ENCODE data around the gene RGS6.

The RGS6 gene

GRCh38 chr14:72614891-72615415 is 682.7 kb downstream of the RGS6 start:
- no peak for DNase-seq

- no peak for DNase-seq
Observed at GRCh38 chr14:72615451-72616121, 683.4 kb downstream of the RGS6 start.
